Fibroblast of lung (primary cell): Measurements from ENCODE around the gene TSSC4.

Experiments used
- CTCF ChIP-seq, 2 donors: IDR thresholded peaks in 1 of 2; conservative IDR thresholded peaks in 1 of 2; 1 replicate in 1 of 2; 2 replicates in 1 of 2; pipeline ENCODE4 v1.5.1; 2011 to 2012; ENCODE audit warnings: low read length in 2 of 2, control low read depth in 1 of 2, inconsistent platforms in 1 of 2, low read depth in 1 of 2, mild to moderate bottlenecking in 1 of 2
- EZH2 ChIP-seq: IDR thresholded peaks from 2 replicates; pipeline ENCODE4 v1.5.1; 2012; ENCODE audit warnings: low read length, control low read depth, mild to moderate bottlenecking; ENCODE audit errors: missing control alignments

DNA sequence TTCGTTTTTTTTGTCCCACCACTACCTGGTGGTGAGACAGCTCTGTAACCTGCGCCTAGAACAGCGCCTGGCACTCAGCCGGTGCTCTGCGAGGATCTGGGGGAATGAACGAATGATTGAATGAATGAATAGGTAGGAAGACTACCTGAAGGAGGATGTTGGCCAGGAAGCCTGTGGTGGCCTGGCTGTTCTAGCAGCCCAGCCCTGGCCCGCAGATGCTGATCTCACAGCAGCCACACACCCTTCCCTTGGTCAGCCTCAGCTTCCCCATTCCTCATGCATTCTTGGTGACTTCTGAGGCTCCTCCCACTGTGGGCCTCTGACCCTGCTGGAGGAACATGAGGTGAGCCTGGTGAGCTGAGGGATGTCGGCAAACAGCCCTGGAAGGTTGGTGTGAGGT lies 40.1 kb downstream of the TSSC4 start:
- TF ChIP-seq CTCF (conservative IDR thresholded peaks at IDR 0.05 in 1 of 2, IDR thresholded peaks at IDR 0.05 in 1 of 2; ENCODE audit: low read depth in 1 of 2, low read length in 2 of 2), result no peak
- TF ChIP-seq EZH2, result no peak
